DND-41 (cell line): Measurements from ENCODE around the gene FCRL3.

ENCODE experiments used
- ATAC-seq: fragments of 200-7000 bp; cut with Tn5 transposase; 3 replicates; pipeline ENCODE4 v1.9.1; 2021; ENCODE audit warnings: low read depth; ENCODE audit not compliant: insufficient read depth
- DNase-seq: peaks from one replicate; pipeline ENCODE4 v3.0.0-alpha.2; 2020
- H2AFZ ChIP-seq: 2 replicates; pipeline ENCODE4 v1.6.0; 2012; ENCODE audit warnings: low read depth, low read length
- H3K27ac ChIP-seq: 2 replicates; pipeline ENCODE4 v1.5.1; 2012; ENCODE audit warnings: low read length, inconsistent platforms
- H3K27me3 ChIP-seq: fragments of 200-600 bp; sonication (generic); 2 replicates; pipeline ENCODE4 v1.6.0; 2012; ENCODE audit warnings: low read length, mild to moderate bottlenecking, inconsistent platforms; ENCODE audit not compliant: insufficient read depth, poor library complexity
- H3K36me3 ChIP-seq: 2 replicates; pipeline ENCODE4 v1.5.1; 2012; ENCODE audit warnings: low read length, inconsistent platforms; ENCODE audit not compliant: insufficient read depth
- H3K4me1 ChIP-seq: 2 replicates; pipeline ENCODE4 v1.5.1; 2012; ENCODE audit warnings: mild to moderate bottlenecking, low read length; ENCODE audit not compliant: insufficient read depth
- H3K4me2 ChIP-seq: 2 replicates; pipeline ENCODE4 v1.6.0; 2012; ENCODE audit warnings: mild to moderate bottlenecking, moderate library complexity, low read length, inconsistent platforms; ENCODE audit not compliant: insufficient read depth
- H3K4me3 ChIP-seq, 2 experiments: fragments of 200-600 bp in 1 of 2; shearing (Covaris generic) in 1 of 2; 2 replicates each; pipeline ENCODE4 v1.5.1; 2012 to 2016; ENCODE audit warnings: inconsistent platforms in 2 of 2, low read length in 2 of 2, mild to moderate bottlenecking in 2 of 2, low read depth in 1 of 2, moderate library complexity in 1 of 2
- H3K79me2 ChIP-seq: 2 replicates; pipeline ENCODE4 v1.6.0; 2012; ENCODE audit warnings: low read length, inconsistent platforms; ENCODE audit not compliant: insufficient read depth
- H3K9ac ChIP-seq: 2 replicates; pipeline ENCODE4 v1.6.0; 2012; ENCODE audit warnings: low read depth, mild to moderate bottlenecking, inconsistent platforms, low read length, moderate library complexity
- H3K9me3 ChIP-seq: 2 replicates; pipeline ENCODE4 v1.5.1; 2012; ENCODE audit warnings: low read length, moderate library complexity, mild to moderate bottlenecking, inconsistent platforms; ENCODE audit not compliant: insufficient read depth, severe bottlenecking
- H4K20me1 ChIP-seq: 2 replicates; pipeline ENCODE4 v1.6.0; 2012; ENCODE audit warnings: low read length; ENCODE audit not compliant: insufficient read depth
- EZH2 ChIP-seq: IDR thresholded peaks from 3 replicates; pipeline ENCODE4 v1.6.1; 2012; ENCODE audit warnings: borderline replicate concordance, low read depth, mild to moderate bottlenecking, moderate library complexity, low read length, inconsistent platforms; ENCODE audit not compliant: severe bottlenecking
- TF ChIP-seq, protein P1 (sequence below): IDR thresholded peaks from 2 replicates; pipeline ENCODE4 v1.5.1; 2012; ENCODE audit warnings: borderline replicate concordance, low read length, moderate library complexity, mild to moderate bottlenecking; ENCODE audit not compliant: poor library complexity, severe bottlenecking; ENCODE audit errors: extremely low read depth

FCRL3 gene

DNA sequence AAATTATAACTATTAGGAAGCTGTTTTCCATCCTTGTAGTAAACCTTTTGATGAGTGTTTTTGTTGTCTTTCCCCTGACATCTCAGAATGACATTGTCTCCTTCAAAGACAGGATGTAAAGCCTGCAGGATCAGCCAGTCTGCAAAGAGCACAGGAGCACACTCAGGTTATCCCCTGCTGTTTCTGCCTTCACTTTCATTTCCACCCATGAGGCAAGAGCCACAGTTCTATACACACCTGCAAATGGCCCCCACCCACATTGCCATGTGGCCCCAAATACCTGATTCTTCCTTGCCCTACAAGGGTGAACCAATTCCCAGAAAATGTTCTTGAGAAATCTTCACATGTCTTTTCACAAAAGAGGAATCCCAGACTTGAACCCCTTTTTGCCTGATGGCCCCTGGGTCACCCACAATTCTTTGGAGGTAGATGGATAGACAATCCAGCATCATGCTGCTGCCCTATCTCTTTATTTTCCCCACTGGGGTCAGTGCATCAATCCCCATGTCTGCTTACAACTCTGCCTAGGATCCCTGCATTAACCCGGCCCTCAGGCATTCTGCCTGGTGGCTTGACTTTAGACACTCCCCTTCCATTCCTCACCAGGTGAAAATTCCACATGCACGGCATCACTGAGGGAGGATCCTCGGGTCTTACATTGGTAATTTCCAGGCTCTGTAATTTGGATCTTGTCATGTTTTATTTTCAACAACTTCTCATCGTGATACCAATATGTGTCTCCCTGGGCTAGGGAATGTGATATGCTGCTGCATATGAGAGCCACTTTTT lies 2.6 kb downstream of the FCRL3 start:
- no peaks in the 10 kb centered on the region for H3K9me3 ChIP-seq
- no peaks in the 10 kb centered on the region for H3K4me1 ChIP-seq
- TF ChIP-seq, protein P1, sequence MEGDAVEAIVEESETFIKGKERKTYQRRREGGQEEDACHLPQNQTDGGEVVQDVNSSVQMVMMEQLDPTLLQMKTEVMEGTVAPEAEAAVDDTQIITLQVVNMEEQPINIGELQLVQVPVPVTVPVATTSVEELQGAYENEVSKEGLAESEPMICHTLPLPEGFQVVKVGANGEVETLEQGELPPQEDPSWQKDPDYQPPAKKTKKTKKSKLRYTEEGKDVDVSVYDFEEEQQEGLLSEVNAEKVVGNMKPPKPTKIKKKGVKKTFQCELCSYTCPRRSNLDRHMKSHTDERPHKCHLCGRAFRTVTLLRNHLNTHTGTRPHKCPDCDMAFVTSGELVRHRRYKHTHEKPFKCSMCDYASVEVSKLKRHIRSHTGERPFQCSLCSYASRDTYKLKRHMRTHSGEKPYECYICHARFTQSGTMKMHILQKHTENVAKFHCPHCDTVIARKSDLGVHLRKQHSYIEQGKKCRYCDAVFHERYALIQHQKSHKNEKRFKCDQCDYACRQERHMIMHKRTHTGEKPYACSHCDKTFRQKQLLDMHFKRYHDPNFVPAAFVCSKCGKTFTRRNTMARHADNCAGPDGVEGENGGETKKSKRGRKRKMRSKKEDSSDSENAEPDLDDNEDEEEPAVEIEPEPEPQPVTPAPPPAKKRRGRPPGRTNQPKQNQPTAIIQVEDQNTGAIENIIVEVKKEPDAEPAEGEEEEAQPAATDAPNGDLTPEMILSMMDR = no peak
- TF ChIP-seq EZH2 = no peak
- no peaks in the 10 kb centered on the region for H3K27me3 ChIP-seq
- H3K36me3 ChIP-seq = no peaks in the 10 kb centered on the region
- H3K79me2 ChIP-seq = no peaks in the 10 kb centered on the region
- no peak overlapping the region for H3K27ac ChIP-seq
- H4K20me1 ChIP-seq = no peaks in the 10 kb centered on the region
- no peak overlapping the region for H3K4me2 ChIP-seq
- H3K4me3 ChIP-seq = no peak overlapping the region
- H3K9ac ChIP-seq = no peak overlapping the region
- DNase-seq (no peak), ATAC-seq (peak; percentile 71)
- H2AFZ ChIP-seq = no peak overlapping the region

DNA sequence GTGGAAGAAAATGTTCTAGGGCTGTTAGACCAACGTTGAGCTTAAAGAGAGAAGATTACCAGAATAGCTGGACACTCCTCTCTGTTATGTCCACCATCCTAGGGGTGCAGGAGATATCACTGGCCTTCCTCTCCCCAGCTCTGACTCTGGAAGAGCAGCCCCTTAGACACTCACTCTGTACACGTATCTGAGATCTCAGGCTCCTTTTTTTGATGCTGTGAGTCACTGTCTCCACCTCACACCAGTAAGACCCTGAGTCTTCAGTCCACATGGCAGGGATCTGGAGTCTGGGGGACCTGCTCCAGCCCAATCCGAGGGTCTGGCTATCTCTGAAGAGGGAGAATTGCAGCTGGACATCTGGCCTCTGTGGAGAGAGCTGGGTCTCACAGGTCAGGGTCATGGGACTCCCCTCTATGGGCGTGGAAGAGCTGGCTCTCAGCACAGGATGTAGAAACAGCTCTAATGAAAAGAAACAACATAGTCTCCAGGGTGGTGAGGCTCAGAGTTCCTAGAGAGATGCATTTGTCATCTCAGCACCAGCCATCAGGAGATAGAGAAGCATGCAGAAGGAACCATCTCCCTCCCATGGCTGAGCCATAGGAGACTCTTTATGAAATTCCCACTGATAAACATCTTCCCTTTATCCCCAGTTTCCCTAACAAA lies 3.5 kb downstream of the FCRL3 start:
- ATAC-seq = no peak
- Histone ChIP-seq H3K4me3 (no peak overlapping the region), H3K36me3 (no peaks in the 10 kb centered on the region), H3K27ac (no peak overlapping the region), H4K20me1 (no peaks in the 10 kb centered on the region), H3K4me1 (no peaks in the 10 kb centered on the region), H3K79me2 (no peaks in the 10 kb centered on the region), H2AFZ (no peak overlapping the region), H3K4me2 (no peak overlapping the region), H3K9ac (no peak overlapping the region), H3K27me3 (no peaks in the 10 kb centered on the region), H3K9me3 (no peaks in the 10 kb centered on the region)
- TF ChIP-seq, protein P1 = no peak
- TF ChIP-seq EZH2 = no peak
- no peak for DNase-seq

DNA sequence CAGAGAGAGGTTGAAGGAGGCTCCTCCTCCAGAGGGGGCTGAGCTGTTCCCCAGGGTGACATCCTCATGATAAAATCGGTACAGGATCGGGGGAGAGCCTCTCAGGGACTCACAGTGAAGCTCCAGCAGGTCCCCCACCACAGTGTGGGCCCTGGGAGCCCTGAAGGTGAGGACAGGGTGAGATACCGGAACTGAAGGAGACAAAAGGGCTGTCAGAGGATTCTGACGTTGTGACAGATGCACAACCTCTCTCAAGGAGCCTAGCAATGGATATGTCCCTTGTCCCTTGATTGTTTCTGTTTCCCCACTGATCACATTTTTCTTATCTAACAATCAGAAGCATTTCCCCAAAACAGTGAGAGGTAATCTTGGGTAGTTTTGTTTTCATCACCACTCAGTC lies 5.2 kb downstream of the FCRL3 start:
- Histone ChIP-seq H3K27me3 (no peaks in the 10 kb centered on the region), H3K79me2 (no peaks in the 10 kb centered on the region), H3K4me2 (no peak overlapping the region), H3K9me3 (no peaks in the 10 kb centered on the region), H4K20me1 (no peaks in the 10 kb centered on the region), H3K4me1 (peaks cover 10% of the 10 kb centered on the region), H3K27ac (no peak overlapping the region), H2AFZ (no peak overlapping the region), H3K36me3 (no peaks in the 10 kb centered on the region), H3K9ac (no peak overlapping the region), H3K4me3 (no peak overlapping the region)
- TF ChIP-seq EZH2 = no peak
- TF ChIP-seq, protein P1 = no peak
- DNase-seq (no peak), ATAC-seq (no peak)
